ENCODE data around the gene NPRL2.

Gene NPRL2

GRCh38 chr3:50392101-50392715, 41.6 kb upstream of the NPRL2 start:
- Histone ChIP-seq H3K9ac (ENCODE audit: low read length) (no peak overlapping the region), H4K12ac (ENCODE audit: low read depth, low read length) (no peak overlapping the region), H2BK5ac (ENCODE audit: low read depth, low read length, poor library complexity) (no peak overlapping the region), H3K27ac (ENCODE audit: low read depth, low read length) (no peak overlapping the region), H3K23ac (ENCODE audit: low read length) (no peak overlapping the region), H3K79me2 (ENCODE audit: control insufficient read depth, insufficient read depth, low read length, poor library complexity) (no peaks in the 10 kb centered on the region), H2BK120ac (ENCODE audit: insufficient read depth, low read length, poor library complexity) (no peak overlapping the region), H3K4ac (ENCODE audit: low read depth, low read length) (no peak overlapping the region), H3K18ac (ENCODE audit: low read length) (no peak overlapping the region), H3K4me1 (ENCODE audit: control insufficient read depth in 1 of 2, insufficient read depth in 2 of 2, low read length in 2 of 2) (peaks cover 0 to 4% of the 10 kb centered on the region in 2 experiments), H2AK5ac (ENCODE audit: low read length) (no peak overlapping the region), H2BK12ac (ENCODE audit: low read length) (no peak overlapping the region), H4K8ac (ENCODE audit: low read depth, low read length) (no peak overlapping the region), H3K4me3 (ENCODE audit: low read depth, low read length) (no peak overlapping the region), H3K9me3 (ENCODE audit: insufficient read depth, low read depth, low read length) (peaks cover 2% of the 10 kb centered on the region), H3K27me3 (ENCODE audit: insufficient read depth, low read length) (no peaks in the 10 kb centered on the region), H3K14ac (ENCODE audit: low read length) (no peak overlapping the region), H4K91ac (ENCODE audit: low read depth, low read length) (no peak overlapping the region), H3K36me3 (ENCODE audit: control insufficient read depth in 1 of 2, insufficient read depth in 2 of 2, low read length in 2 of 2) (no peaks in the 10 kb centered on the region), H2AFZ (ENCODE audit: insufficient read depth, low read length, poor library complexity) (no peak overlapping the region), H3K4me2 (ENCODE audit: low read length) (no peak overlapping the region), H3K79me1 (ENCODE audit: low read length) (no peaks in the 10 kb centered on the region)
- DNase-seq, result no peak
- no CpG with 5 or more reads among the region's 5 CpGs for WGBS (ENCODE audit: extremely low coverage, insufficient coverage, insufficient read length)

- Histone ChIP-seq H3K27me3 (ENCODE audit: insufficient read depth, low read length) (no peaks in the 10 kb centered on the region), H4K12ac (ENCODE audit: low read depth, low read length) (no peak overlapping the region), H3K27ac (ENCODE audit: low read depth, low read length) (no peak overlapping the region), H3K36me3 (ENCODE audit: control insufficient read depth in 1 of 2, insufficient read depth in 2 of 2, low read length in 2 of 2) (no peaks in the 10 kb centered on the region), H2AK5ac (ENCODE audit: low read length) (no peak overlapping the region), H3K4me1 (ENCODE audit: control insufficient read depth in 1 of 2, insufficient read depth in 2 of 2, low read length in 2 of 2) (peaks cover 0 to 4% of the 10 kb centered on the region in 2 experiments), H3K9ac (ENCODE audit: low read length) (no peak overlapping the region), H4K8ac (ENCODE audit: low read depth, low read length) (no peak overlapping the region), H3K79me2 (ENCODE audit: control insufficient read depth, insufficient read depth, low read length, poor library complexity) (no peaks in the 10 kb centered on the region), H3K4ac (ENCODE audit: low read depth, low read length) (no peak overlapping the region), H2BK120ac (ENCODE audit: insufficient read depth, low read length, poor library complexity) (no peak overlapping the region), H2AFZ (ENCODE audit: insufficient read depth, low read length, poor library complexity) (no peak overlapping the region), H2BK5ac (ENCODE audit: low read depth, low read length, poor library complexity) (no peak overlapping the region), H4K91ac (ENCODE audit: low read depth, low read length) (no peak overlapping the region), H3K18ac (ENCODE audit: low read length) (no peak overlapping the region), H3K9me3 (ENCODE audit: insufficient read depth, low read depth, low read length) (no peaks in the 10 kb centered on the region), H3K23ac (ENCODE audit: low read length) (no peak overlapping the region), H3K79me1 (ENCODE audit: low read length) (no peaks in the 10 kb centered on the region), H3K14ac (ENCODE audit: low read length) (no peak overlapping the region), H2BK12ac (ENCODE audit: low read length) (no peak overlapping the region), H3K4me3 (ENCODE audit: low read depth, low read length) (no peak overlapping the region), H3K4me2 (ENCODE audit: low read length) (no peak overlapping the region)
- no CpG with 5 or more reads among the region's 12 CpGs for WGBS (ENCODE audit: extremely low coverage, insufficient coverage, insufficient read length)
- DNase-seq, result no peak
These were observed 40.1 kb upstream of the NPRL2 start for GRCh38 chr3:50390508-50391224.

GRCh38 chr3:50389414-50389767, 38.8 kb upstream of the NPRL2 start:
- Histone ChIP-seq H2AFZ (ENCODE audit: insufficient read depth, low read length, poor library complexity) (no peak overlapping the region), H2BK12ac (ENCODE audit: low read length) (no peak overlapping the region), H3K79me1 (ENCODE audit: low read length) (no peaks in the 10 kb centered on the region), H4K12ac (ENCODE audit: low read depth, low read length) (no peak overlapping the region), H3K27me3 (ENCODE audit: insufficient read depth, low read length) (no peaks in the 10 kb centered on the region), H2BK5ac (ENCODE audit: low read depth, low read length, poor library complexity) (no peak overlapping the region), H3K14ac (ENCODE audit: low read length) (no peak overlapping the region), H2AK5ac (ENCODE audit: low read length) (no peak overlapping the region), H3K4me2 (ENCODE audit: low read length) (no peak overlapping the region), H3K4me1 (ENCODE audit: control insufficient read depth in 1 of 2, insufficient read depth in 2 of 2, low read length in 2 of 2) (peaks cover 0 to 4% of the 10 kb centered on the region in 2 experiments), H3K36me3 (ENCODE audit: control insufficient read depth in 1 of 2, insufficient read depth in 2 of 2, low read length in 2 of 2) (no peaks in the 10 kb centered on the region), H3K4ac (ENCODE audit: low read depth, low read length) (no peak overlapping the region), H3K18ac (ENCODE audit: low read length) (no peak overlapping the region), H2BK120ac (ENCODE audit: insufficient read depth, low read length, poor library complexity) (no peak overlapping the region), H3K27ac (ENCODE audit: low read depth, low read length) (no peak overlapping the region), H3K9ac (ENCODE audit: low read length) (no peak overlapping the region), H3K4me3 (ENCODE audit: low read depth, low read length) (no peak overlapping the region), H3K9me3 (ENCODE audit: insufficient read depth, low read depth, low read length) (no peaks in the 10 kb centered on the region), H4K8ac (ENCODE audit: low read depth, low read length) (no peak overlapping the region), H4K91ac (ENCODE audit: low read depth, low read length) (no peak overlapping the region), H3K79me2 (ENCODE audit: control insufficient read depth, insufficient read depth, low read length, poor library complexity) (no peaks in the 10 kb centered on the region), H3K23ac (ENCODE audit: low read length) (no peak overlapping the region)
- no peak for DNase-seq
- WGBS (ENCODE audit: extremely low coverage, insufficient coverage, insufficient read length), result no CpG with 5 or more reads among the region's 6 CpGs

GRCh38 chr3:50388720-50389413, 38.3 kb upstream of the NPRL2 start:
- Histone ChIP-seq H2BK12ac (ENCODE audit: low read length) (no peak overlapping the region), H4K8ac (ENCODE audit: low read depth, low read length) (no peak overlapping the region), H3K4me1 (ENCODE audit: control insufficient read depth in 1 of 2, insufficient read depth in 2 of 2, low read length in 2 of 2) (peaks cover 0 to 4% of the 10 kb centered on the region in 2 experiments), H3K27me3 (ENCODE audit: insufficient read depth, low read length) (no peaks in the 10 kb centered on the region), H3K4me3 (ENCODE audit: low read depth, low read length) (no peak overlapping the region), H4K91ac (ENCODE audit: low read depth, low read length) (no peak overlapping the region), H2BK120ac (ENCODE audit: insufficient read depth, low read length, poor library complexity) (no peak overlapping the region), H3K14ac (ENCODE audit: low read length) (no peak overlapping the region), H3K9ac (ENCODE audit: low read length) (no peak overlapping the region), H2BK5ac (ENCODE audit: low read depth, low read length, poor library complexity) (no peak overlapping the region), H2AFZ (ENCODE audit: insufficient read depth, low read length, poor library complexity) (no peak overlapping the region), H3K23ac (ENCODE audit: low read length) (no peak overlapping the region), H3K9me3 (ENCODE audit: insufficient read depth, low read depth, low read length) (no peaks in the 10 kb centered on the region), H3K27ac (ENCODE audit: low read depth, low read length) (no peak overlapping the region), H3K18ac (ENCODE audit: low read length) (no peak overlapping the region), H3K79me1 (ENCODE audit: low read length) (no peaks in the 10 kb centered on the region), H3K4ac (ENCODE audit: low read depth, low read length) (no peak overlapping the region), H2AK5ac (ENCODE audit: low read length) (no peak overlapping the region), H3K79me2 (ENCODE audit: control insufficient read depth, insufficient read depth, low read length, poor library complexity) (no peaks in the 10 kb centered on the region), H3K36me3 (ENCODE audit: control insufficient read depth in 1 of 2, insufficient read depth in 2 of 2, low read length in 2 of 2) (no peaks in the 10 kb centered on the region), H3K4me2 (ENCODE audit: low read length) (no peak overlapping the region), H4K12ac (ENCODE audit: low read depth, low read length) (no peak overlapping the region)
- no CpG with 5 or more reads among the region's 22 CpGs for WGBS (ENCODE audit: extremely low coverage, insufficient coverage, insufficient read length)
- no peak for DNase-seq
